GM23338 (cell line): ENCODE measurements around the gene NTN3. TPM values are rescaled to one million over a fixed set of nuclear protein-coding genes. Genes with fewer than 3 reads are reported as not detected.

ENCODE experiments used
- ATAC-seq: fragments of 200-7000 bp; cut with Tn5 transposase; 3 replicates; pipeline ENCODE4 v1.9.1; 2020
- DNase-seq: peaks from one replicate; pipeline ENCODE4 v3.0.0-alpha.2; 2015; ENCODE audit warnings: low spot score
- H2AFZ ChIP-seq: fragments of 200-600 bp; sonication (generic); 2 replicates; pipeline ENCODE4 v1.8.0; 2016; ENCODE audit warnings: antibody characterized with exemption, mild to moderate bottlenecking, moderate library complexity
- H3F3A ChIP-seq: fragments of 200-600 bp; sonication (generic); replicated peaks from 2 replicates; pipeline ENCODE4 v1.8.0; 2017; ENCODE audit warnings: antibody characterized with exemption, mixed run types, low read depth
- H3K27ac ChIP-seq: fragments of 200-600 bp; sonication (generic); 2 replicates; pipeline ENCODE4 v1.6.1; 2016; ENCODE audit warnings: low read depth
- H3K27me3 ChIP-seq: fragments of 200-600 bp; sonication (generic); 2 replicates; pipeline ENCODE4 v1.8.0; 2016; ENCODE audit warnings: mild to moderate bottlenecking, mixed run types, moderate library complexity; ENCODE audit not compliant: insufficient read depth
- H3K36me3 ChIP-seq: fragments of 200-600 bp; sonication (generic); 2 replicates; pipeline ENCODE4 v1.8.0; 2016; ENCODE audit warnings: mild to moderate bottlenecking; ENCODE audit not compliant: insufficient read depth
- H3K4me1 ChIP-seq: fragments of 200-600 bp; sonication (generic); 2 replicates; pipeline ENCODE4 v1.8.0; 2016; ENCODE audit warnings: mild to moderate bottlenecking, moderate library complexity; ENCODE audit not compliant: insufficient read depth
- H3K4me2 ChIP-seq: fragments of 200-600 bp; sonication (generic); 2 replicates; pipeline ENCODE4 v1.7.1; 2017; ENCODE audit warnings: mixed run types
- H3K4me3 ChIP-seq: fragments of 200-600 bp; sonication (generic); 2 replicates; pipeline ENCODE4 v1.6.1; 2016; ENCODE audit warnings: mixed run types
- H3K79me2 ChIP-seq: fragments of 200-600 bp; sonication (generic); replicated peaks from 2 replicates; pipeline ENCODE4 v1.8.0; 2017; ENCODE audit warnings: mild to moderate bottlenecking; ENCODE audit not compliant: insufficient read depth
- H3K9me2 ChIP-seq: fragments of 200-600 bp; sonication (generic); 2 replicates; pipeline ENCODE4 v1.8.0; 2017; ENCODE audit not compliant: insufficient read depth
- H4K20me1 ChIP-seq: fragments of 200-600 bp; sonication (generic); replicated peaks from 2 replicates; pipeline ENCODE4 v1.8.0; 2017; ENCODE audit warnings: mild to moderate bottlenecking; ENCODE audit not compliant: insufficient read depth
- H3K27ac Mint-ChIP-seq: 2 replicates; pipeline ENCODE4 v1.8.0; 2020; ENCODE audit warnings: inconsistent platforms, mild to moderate bottlenecking, moderate library complexity, mixed read lengths
- H3K27me3 Mint-ChIP-seq: 3 replicates; pipeline ENCODE4 v1.8.0; 2022; ENCODE audit warnings: low read depth, mild to moderate bottlenecking, moderate library complexity, mixed read lengths, inconsistent platforms; ENCODE audit not compliant: insufficient read depth, poor library complexity
- H3K36me3 Mint-ChIP-seq: 3 replicates; pipeline ENCODE4 v1.8.0; 2021; ENCODE audit warnings: low read depth, mild to moderate bottlenecking, inconsistent platforms, moderate library complexity, mixed read lengths
- H3K4me1 Mint-ChIP-seq: 3 replicates; pipeline ENCODE4 v1.8.0; 2020; ENCODE audit warnings: mild to moderate bottlenecking, inconsistent platforms, mixed read lengths
- H3K4me3 Mint-ChIP-seq: 3 replicates; pipeline ENCODE4 v1.8.0; 2021; ENCODE audit warnings: moderate library complexity, mild to moderate bottlenecking, inconsistent platforms, mixed read lengths
- H3K9me3 Mint-ChIP-seq: 3 replicates; pipeline ENCODE4 v1.8.0; 2020; ENCODE audit warnings: moderate library complexity, mild to moderate bottlenecking, inconsistent platforms, mixed read lengths
- ETS1 ChIP-seq: IDR thresholded peaks from 2 replicates; pipeline ENCODE4 v1.6.1; 2016; ENCODE audit warnings: antibody characterized with exemption
- EZH2 ChIP-seq: fragments of 200-600 bp; sonication (generic); IDR thresholded peaks from one replicate; pipeline ENCODE4 v1.8.0; 2017; ENCODE audit warnings: antibody characterized with exemption, mild to moderate bottlenecking, low read depth; ENCODE audit not compliant: unreplicated experiment
- JUNB ChIP-seq: IDR thresholded peaks from one replicate; pipeline ENCODE4 v1.6.1; 2016; ENCODE audit warnings: antibody characterized with exemption; ENCODE audit not compliant: unreplicated experiment
- NANOG ChIP-seq: IDR thresholded peaks from 2 replicates; pipeline ENCODE4 v1.6.1; 2016; ENCODE audit warnings: antibody characterized with exemption, borderline replicate concordance
- ZNF114 ChIP-seq: fragments of 250-450 bp; sonication (Bioruptor Pico); IDR thresholded peaks from 2 replicates; pipeline ENCODE4 v1.5.0; 2020; ENCODE audit warnings: mild to moderate bottlenecking, moderate library complexity
- ZNF462 ChIP-seq: fragments of 250-450 bp; sonication (Bioruptor Pico); IDR thresholded peaks from 2 replicates; pipeline ENCODE4 v1.5.0; 2020; ENCODE audit warnings: mild to moderate bottlenecking, moderate library complexity
- polyA plus RNA-seq: library from polyadenylated mRNA; unstranded; fragments of >200 nt; fragmentation: Nextera tagmentation; extraction: Ambion mirVana; gene quantifications from 2 replicates; pipeline ENCODE4 v1.2.1, GENCODE V29; 2016
- total RNA-seq: library from RNA; depleted of rRNA; stranded (reverse); fragments of >200 nt; shearing (Covaris generic); gene quantifications from 2 replicates; pipeline ENCODE4 v1.2.3, GENCODE V29; 2014
- TF ChIP-seq, protein P1 (sequence below): IDR thresholded peaks from one replicate; pipeline ENCODE4 v1.6.1; 2018; ENCODE audit warnings: antibody characterized with exemption; ENCODE audit not compliant: unreplicated experiment

Gene NTN3
- total and polyA plus RNA-seq, 2 experiments from 2014 or later = 0.10 to 1.7 TPM

DNA sequence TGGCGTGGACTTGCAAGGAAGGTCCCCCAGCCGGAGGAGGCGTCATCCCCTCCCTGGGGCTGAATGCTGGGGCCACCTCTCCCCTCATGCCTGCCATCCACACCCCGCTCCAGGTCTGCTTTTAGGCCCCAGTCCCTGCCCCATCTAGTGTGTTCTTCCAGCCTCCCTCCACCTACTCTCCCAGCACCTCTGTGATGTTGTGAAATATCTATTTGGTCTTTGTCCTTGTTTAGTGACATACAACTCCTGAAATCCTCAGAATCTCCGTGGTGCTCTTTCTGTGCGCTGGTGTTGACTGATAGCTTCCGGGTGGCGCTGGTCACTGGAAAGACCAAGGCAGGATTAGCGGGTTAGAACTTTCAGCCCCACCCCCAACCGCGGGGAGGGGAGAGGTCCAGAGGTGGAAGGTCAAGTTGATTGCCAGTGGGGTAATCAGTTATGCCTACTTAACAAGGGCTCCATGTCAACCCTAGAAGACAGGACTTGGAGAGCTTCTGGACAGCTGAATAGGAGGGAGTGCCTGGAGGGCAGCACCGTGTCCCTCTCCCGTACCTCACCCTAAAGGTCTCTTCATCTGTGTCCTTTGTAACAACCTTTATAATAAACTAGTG, 13.9 kb downstream of the NTN3 start:
- Mint-ChIP-seq H3K9me3 (no peaks in the 10 kb centered on the region), H3K27ac (no peak overlapping the region), H3K4me3 (no peak overlapping the region; the same call in 2 of the 3 replicates), H3K4me1 (peaks cover 20% of the 10 kb centered on the region), H3K27me3 (peaks cover 17% of the 10 kb centered on the region), H3K36me3 (no peaks in the 10 kb centered on the region; the same call in 1 of the 3 replicates)
- Histone ChIP-seq H3K9me2 (no peaks in the 10 kb centered on the region), H3F3A (no peaks in the 10 kb centered on the region), H3K27ac (no peak overlapping the region), H3K4me1 (no peaks in the 10 kb centered on the region), H3K4me3 (no peak overlapping the region), H2AFZ (no peak overlapping the region), H3K27me3 (no peaks in the 10 kb centered on the region), H4K20me1 (0 out of 2 replicates have a peak, but pooled peaks cover 2% of the 10 kb centered on the region), H3K36me3 (no peaks in the 10 kb centered on the region), H3K4me2 (no peak overlapping the region), H3K79me2 (0 out of 2 replicates have a peak, but pooled peaks cover 6% of the 10 kb centered on the region)
- TF ChIP-seq NANOG = no peak
- TF ChIP-seq EZH2 = no peak
- ATAC-seq (no peak), DNase-seq (no peak)

DNA sequence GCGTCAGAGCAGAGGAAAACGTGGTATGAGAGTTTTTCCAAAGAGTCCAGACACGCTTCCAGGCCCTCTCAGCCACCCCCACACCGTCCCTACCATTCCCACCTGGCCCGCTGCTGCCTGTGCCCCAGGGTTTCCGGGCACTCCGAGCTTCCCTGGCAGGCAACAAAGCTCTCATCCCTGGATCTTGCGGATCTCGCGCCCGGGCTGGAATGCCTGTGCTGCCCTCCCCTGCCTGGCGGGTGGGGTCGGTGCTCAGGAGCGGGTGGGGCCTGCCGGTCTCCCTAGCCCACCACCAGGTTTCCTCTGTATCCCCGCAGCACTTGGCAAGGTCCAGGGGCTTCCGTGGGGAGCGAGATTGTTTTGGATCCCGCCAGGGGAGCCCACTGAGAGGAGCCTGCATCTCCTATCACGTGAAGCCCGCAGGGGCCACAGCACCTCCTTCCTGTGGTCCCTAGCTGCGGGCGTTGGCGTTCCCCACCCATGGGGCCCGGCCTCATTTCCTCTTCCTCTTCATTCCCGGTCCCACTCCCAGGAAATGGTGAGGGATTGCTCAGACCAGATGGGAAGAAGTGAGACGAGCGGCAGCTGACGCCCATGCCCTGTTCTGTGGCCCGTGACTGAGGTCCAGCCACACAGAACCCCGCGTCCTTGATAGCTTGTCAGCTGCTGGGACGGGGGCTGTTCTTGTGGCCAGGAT, 14.9 kb downstream of the NTN3 start:
- Histone ChIP-seq H3K9me2 (no peaks in the 10 kb centered on the region), H3K4me3 (no peak overlapping the region), H2AFZ (no peak overlapping the region), H4K20me1 (no peaks in the 10 kb centered on the region; the same call in 1 of the 2 replicates), H3K79me2 (0 out of 2 replicates have a peak, but pooled peaks cover 6% of the 10 kb centered on the region), H3K36me3 (no peaks in the 10 kb centered on the region), H3K4me2 (no peak overlapping the region), H3K27ac (no peak overlapping the region), H3K4me1 (no peaks in the 10 kb centered on the region), H3F3A (no peaks in the 10 kb centered on the region), H3K27me3 (no peaks in the 10 kb centered on the region)
- TF ChIP-seq ZNF462 (CRISPR knock-in tag) (no peak), ETS1 (no peak), ZNF114 (CRISPR knock-in tag) (no peak), JUNB (no peak)
- TF ChIP-seq, protein P1, sequence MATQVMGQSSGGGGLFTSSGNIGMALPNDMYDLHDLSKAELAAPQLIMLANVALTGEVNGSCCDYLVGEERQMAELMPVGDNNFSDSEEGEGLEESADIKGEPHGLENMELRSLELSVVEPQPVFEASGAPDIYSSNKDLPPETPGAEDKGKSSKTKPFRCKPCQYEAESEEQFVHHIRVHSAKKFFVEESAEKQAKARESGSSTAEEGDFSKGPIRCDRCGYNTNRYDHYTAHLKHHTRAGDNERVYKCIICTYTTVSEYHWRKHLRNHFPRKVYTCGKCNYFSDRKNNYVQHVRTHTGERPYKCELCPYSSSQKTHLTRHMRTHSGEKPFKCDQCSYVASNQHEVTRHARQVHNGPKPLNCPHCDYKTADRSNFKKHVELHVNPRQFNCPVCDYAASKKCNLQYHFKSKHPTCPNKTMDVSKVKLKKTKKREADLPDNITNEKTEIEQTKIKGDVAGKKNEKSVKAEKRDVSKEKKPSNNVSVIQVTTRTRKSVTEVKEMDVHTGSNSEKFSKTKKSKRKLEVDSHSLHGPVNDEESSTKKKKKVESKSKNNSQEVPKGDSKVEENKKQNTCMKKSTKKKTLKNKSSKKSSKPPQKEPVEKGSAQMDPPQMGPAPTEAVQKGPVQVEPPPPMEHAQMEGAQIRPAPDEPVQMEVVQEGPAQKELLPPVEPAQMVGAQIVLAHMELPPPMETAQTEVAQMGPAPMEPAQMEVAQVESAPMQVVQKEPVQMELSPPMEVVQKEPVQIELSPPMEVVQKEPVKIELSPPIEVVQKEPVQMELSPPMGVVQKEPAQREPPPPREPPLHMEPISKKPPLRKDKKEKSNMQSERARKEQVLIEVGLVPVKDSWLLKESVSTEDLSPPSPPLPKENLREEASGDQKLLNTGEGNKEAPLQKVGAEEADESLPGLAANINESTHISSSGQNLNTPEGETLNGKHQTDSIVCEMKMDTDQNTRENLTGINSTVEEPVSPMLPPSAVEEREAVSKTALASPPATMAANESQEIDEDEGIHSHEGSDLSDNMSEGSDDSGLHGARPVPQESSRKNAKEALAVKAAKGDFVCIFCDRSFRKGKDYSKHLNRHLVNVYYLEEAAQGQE = no peak
- peaks cover 18% of the 10 kb centered on the region for H3K27me3 Mint-ChIP-seq
- no peak for ATAC-seq
- no peaks in the 10 kb centered on the region; the same call in 1 of the 3 replicates for H3K36me3 Mint-ChIP-seq
- H3K27ac Mint-ChIP-seq = no peak overlapping the region
- H3K4me3 Mint-ChIP-seq = no peak overlapping the region
- no peak for DNase-seq
- H3K4me1 Mint-ChIP-seq = peaks cover 20% of the 10 kb centered on the region
- H3K9me3 Mint-ChIP-seq = no peaks in the 10 kb centered on the region
